GM10266 (cell line): Measurements from ENCODE around the gene WDR54.

ENCODE experiments used
- DNase-seq: peaks from one replicate; pipeline ENCODE4 v3.0.0; 2012; ENCODE audit errors: extremely low spot score
- TF ChIP-seq, protein P1 (sequence below): IDR thresholded peaks from 2 replicates; pipeline ENCODE4 v1.5.1; 2012; ENCODE audit warnings: mild to moderate bottlenecking, low read depth; ENCODE audit not compliant: control insufficient read depth, insufficient read depth; ENCODE audit errors: missing control alignments

The WDR54 gene

DNA sequence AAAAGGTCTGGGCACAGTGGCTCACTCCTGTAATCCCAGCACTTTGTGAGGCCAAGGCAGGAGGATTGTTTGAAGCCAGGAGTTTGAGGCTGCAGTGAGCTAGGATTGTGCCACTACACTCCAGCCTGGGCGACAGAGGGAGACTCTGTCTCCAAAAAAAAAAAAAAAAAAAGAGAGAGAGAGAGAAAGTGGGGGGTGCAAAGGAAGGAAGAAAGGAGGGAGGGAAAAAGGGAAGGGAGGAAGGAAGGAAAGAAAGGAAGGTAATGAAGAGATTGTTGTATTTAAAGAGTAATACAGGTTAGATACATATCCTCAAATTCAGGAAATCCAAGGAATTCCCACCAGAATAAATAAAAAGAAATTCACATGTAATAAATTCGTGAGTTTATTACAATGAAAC lies 19.6 kb upstream of the WDR54 start:
- no peak for DNase-seq
- TF ChIP-seq, protein P1, sequence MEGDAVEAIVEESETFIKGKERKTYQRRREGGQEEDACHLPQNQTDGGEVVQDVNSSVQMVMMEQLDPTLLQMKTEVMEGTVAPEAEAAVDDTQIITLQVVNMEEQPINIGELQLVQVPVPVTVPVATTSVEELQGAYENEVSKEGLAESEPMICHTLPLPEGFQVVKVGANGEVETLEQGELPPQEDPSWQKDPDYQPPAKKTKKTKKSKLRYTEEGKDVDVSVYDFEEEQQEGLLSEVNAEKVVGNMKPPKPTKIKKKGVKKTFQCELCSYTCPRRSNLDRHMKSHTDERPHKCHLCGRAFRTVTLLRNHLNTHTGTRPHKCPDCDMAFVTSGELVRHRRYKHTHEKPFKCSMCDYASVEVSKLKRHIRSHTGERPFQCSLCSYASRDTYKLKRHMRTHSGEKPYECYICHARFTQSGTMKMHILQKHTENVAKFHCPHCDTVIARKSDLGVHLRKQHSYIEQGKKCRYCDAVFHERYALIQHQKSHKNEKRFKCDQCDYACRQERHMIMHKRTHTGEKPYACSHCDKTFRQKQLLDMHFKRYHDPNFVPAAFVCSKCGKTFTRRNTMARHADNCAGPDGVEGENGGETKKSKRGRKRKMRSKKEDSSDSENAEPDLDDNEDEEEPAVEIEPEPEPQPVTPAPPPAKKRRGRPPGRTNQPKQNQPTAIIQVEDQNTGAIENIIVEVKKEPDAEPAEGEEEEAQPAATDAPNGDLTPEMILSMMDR = no peak

DNA sequence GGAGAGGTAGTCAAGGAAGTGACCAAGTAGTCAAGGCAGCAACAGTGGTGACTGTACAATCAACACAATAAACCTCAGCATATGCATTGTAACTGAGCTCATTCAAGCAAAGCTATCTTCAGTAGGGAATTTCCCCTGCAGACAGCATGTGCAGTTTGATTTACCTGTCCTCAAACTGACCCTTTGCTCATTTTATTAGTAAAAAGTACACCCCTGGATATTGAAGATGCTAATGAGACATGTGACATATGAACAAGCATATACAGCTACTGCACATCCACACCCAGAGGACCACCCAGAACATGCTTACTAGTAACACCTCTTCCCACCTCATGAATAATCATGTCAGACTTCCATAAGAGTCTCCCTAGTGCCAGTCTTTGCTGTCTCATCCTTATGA lies 15.5 kb upstream of the WDR54 start:
- TF ChIP-seq, protein P1 = no peak
- DNase-seq = no peak

DNA sequence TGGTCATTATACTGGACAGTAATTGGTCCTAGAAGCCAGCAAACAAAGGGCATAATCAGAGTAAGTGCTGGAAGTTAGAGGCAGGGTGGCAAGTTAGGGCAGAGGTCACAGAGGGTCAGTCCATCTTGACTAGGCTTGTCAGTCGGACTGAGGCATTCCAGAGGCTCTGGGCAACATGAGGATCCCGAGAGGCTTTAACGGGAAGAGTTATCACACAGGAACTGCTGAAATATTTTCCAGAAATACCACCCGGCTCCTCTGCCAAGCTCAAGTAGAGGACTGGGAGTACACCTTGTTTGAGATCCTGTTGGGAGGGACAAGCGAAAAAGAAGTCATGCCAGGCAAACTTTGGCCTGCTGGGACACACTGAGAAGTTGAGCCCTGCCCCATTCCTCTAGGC lies 13.8 kb upstream of the WDR54 start:
- TF ChIP-seq, protein P1 = no peak
- DNase-seq = no peak

DNA sequence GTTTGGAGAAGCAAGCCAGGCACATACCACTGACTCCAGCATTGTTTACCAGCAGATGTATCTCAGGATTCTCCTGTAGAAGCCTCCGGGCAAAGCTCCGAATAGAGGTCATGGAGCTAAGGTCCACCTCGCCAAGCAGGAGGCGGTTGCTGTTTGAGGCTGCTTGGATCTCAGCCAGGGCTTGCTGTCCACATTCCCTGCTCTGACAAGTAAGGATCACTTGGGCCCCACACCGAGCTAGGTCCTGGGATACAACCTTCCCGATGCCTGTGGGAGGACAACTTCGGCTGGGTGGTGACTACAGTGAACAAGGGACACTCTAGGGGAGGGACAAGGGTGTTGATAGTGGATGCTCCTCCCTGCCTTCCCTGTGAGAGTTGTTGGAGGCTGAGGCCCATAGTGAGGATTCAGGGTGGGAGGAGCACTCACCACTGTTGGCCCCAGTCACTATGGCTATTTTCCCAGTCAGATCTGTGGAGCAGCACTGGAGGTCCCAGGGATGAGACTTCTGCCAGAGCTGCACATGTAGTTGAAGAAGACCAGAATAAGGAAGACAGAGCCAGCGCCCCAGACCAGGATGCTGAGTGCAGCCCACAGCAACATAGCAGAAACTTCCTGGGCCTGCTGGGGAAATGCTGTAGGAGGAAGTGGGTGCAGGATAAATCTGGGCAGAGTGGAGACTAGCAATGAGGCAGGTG lies 8.4 kb upstream of the WDR54 start:
- TF ChIP-seq, protein P1 = no peak
- DNase-seq = peak; percentile 12

DNA sequence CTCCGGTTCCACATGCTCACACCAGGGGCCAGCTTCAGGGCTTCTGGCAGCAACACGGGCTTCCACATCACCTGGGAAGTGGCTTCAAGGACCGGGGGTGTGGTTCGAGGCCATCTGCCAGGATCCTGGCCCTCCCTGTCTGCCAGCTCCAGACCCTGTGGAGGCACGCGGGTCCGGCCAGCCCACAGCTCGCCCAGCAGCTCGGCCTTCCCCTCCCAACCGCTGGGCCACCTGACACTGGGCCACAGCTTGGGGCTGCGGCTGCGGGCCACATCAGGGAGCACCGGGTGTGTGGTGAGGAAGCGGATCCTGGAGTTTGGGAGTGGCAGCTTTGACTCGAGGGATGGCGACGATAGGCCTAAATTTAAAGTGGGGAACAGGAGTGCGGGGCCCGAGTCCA lies 7.1 kb upstream of the WDR54 start:
- DNase-seq = peak; percentile 17
- TF ChIP-seq, protein P1 = no peak

DNA sequence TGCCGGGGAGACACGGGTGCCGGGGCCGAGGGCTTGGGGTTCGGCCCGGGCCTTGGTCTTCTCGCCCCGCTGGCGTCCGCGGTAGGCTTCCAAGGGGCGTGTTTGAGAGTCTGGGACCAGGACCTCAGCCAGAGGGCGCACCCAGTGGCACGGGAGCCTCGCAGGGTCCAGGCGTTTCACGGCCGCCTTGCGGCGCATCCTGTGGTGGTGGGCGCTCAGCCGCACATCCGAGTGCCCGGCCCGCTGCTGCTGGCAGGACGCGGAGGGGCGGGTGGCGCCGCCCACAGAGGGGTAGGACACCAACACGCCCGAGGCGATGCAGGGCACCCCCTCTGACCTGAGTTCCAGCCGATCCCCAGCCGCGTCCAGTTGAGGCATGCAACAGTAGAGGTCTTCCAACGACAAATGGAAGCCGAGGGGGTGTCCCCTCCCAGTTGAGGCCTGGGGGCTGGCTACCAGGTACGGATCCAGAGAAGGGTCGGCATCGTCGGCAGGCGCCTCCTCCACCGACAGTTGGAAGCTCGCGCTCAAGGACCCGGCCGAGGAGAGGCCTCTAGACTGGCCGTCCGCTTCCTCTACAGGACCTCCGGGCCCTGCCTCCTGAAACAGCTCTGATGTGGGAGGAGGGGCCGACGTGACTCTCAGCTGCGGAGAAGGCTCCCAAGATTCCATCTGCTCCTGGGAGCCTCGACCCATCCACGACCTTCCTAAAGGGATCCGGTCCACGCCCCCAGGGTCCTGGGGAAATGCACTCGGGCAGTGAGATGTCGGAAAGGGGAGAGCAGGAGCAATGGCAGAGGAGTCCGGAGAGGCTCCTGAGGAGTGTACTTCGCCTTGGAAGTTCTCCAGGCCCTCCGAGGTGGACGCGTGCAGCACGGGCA lies 6.4 kb upstream of the WDR54 start:
- peak; percentile 67 for DNase-seq
- TF ChIP-seq, protein P1 = peak; percentile 44

DNA sequence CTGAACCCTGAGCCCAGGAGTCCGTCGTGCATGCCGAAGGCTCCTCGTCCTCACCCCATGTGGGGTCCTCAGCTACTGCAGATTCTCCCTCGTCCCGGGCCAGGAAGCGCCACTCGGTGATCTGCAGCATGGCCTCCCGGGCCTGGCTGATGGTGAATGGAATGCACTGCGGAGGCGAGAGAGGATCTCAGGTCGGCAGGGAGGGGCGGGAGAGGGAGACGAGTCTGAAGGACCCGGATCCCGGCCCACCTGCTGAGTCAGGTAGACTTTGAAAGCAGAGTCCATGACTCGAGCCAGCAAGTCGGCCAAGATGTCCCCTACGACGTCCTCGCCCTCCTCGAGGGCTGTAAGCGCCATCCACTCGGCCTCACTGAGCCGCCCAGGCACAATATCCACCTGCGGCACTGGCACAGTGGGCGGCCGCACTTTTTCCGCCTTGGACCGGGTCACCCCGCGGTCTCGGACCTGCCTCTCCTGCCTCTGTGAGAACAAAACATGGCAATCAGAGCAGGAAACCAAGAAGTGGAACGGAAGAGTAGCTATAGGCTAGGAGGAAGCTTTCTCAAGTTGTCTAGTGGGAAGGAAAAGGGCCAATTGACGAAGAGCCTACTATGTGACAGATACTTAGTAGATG lies 5.7 kb upstream of the WDR54 start:
- TF ChIP-seq, protein P1 = no peak
- peak; percentile 25 for DNase-seq
